HG03520 (cell line): ENCODE data around the gene SEMA4D.
"Not testable (repeated sequence)": the region's sequence is repeated elsewhere in the genome, so short reads cannot be mapped to it uniquely, and the experiment has no call there.

Experiments used
- ATAC-seq: cut with Tn5 transposase; IDR thresholded peaks from one replicate; pipeline ENCODE4 v1.9.1; 2021; ENCODE audit warnings: mild to moderate bottlenecking, moderate library complexity; ENCODE audit not compliant: unreplicated experiment

SEMA4D gene

DNA sequence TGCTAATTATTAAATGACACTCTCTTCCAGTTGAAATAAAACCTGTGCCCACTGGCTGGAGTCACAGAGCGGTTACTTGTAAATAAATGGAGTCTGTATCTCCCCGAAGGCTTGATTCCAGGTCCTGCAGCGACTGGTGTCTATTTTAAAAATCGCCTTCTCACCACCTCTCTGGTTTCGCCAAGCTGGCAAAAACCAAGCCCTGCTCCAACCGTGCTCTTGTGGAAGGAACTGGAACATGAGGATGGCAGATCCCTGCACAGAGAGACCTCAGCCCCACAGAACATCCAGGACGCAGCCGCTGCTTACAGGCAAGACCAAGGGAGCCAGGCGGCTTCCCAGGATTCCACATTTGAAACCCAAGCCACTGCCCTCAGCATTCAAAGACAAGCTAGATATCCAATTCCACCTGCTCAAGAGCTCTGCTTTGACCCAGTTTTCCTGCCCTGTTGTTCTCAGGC lies 15.0 kb downstream of the SEMA4D start:
- no peak for ATAC-seq

DNA sequence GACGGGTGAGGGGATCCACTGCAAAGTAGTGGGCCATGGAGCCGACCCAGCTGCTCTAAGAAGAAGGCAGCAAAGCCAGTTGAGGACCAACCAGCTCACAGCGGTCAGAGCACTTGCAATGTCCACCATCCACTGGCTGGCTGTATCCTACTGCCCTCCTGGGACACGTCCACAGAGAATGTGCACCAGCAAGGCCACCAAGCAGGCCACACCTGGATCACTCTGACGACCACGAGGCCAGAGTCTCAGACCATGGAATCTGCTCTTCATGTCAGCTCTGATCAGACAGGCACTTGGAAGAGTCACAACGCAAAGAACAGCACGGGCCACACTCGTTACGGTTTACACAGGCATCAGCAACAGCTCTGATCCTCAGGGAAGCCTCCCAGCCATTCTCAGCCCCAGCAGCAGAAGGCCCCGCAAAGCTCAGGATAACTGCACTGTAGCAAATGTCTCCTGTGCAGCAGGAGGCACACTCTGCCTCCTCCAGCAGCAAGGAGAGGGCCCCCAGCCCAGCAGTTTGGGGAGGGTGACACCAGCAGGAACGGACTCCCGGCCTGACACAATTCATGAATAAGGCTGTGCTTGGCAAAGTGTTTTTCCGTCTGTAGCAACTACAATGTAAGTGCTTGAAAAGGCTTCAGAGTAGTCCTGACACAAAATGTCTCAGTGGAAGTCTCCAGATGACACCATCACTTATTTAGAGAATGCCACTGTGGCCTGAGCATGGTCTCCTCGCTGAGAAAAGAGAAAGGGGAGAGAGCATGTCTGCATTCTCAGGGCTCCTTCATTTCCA lies 15.7 kb downstream of the SEMA4D start:
- no peak for ATAC-seq

DNA sequence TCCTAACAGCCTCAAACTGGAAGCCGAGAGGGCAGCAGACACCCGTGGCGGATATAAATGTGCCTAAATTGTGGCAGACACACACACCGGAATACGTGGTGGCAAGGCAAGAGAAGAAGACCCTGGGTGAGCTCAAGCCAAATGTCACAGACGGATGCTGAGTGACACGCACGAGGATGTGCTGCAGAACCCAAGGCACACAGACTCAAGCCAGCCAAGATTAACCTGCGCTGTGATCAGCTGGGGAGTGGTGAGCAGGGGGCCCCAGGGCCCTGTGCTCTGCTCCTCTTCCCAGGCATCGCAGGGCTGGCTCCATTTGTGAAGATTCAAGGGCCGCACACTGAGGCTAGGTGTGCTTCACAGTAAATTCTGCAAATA lies 16.4 kb downstream of the SEMA4D start:
- no peak for ATAC-seq

DNA sequence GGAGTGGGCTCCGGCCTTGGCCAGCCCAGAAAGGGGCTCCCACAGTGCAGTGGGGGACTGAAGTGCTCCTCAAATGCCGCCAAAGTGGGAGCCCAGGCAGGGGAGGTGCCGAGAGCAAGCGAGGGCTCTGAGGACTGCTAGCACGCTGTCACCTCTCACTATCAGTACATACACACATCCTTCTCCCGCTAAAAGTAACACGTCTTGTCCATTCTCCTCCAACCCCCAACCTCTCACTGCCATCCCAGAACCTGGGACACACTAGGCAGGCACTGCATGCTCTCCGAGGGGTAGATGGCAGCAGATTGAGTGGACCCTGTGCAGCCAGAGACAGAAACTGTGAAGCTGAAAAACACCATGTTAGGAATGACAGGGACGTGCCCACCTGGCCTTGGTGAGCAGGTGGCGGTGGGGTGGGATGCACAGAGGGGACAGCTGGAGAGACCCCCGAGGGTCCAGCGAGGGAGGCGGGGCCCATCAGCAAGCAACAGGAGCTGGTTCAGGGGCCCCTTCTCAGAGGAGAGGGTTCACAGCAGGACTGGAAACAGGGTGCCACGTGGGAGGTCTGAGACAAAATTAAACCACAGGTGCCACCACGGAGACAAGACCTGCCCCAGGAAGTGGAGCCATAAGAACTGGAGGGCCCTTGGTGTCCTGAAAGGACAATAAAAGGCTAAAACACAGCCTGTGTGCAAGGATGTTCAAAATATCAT lies 16.9 kb downstream of the SEMA4D start:
- ATAC-seq: no peak

DNA sequence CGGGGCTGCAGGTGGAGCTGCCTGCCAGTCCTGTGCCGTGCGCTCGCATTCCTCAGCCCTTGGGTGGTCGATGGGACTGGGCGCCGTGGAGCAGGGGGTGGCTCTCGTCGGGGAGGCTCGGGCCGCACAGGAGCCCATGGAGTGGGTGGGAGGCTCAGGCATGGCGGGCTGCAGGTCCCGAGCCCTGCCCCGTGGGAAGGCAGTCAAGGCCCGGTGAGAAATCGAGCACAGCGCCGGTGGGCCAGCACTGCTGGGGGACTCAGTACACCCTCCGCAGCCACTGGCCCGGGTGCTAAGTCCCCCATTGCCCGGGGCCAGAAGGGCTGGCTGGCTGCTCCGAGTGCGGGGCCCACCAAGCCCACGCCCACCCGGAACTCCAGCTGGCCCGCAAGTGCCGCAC lies 17.5 kb downstream of the SEMA4D start:
- not testable (repeated sequence) for ATAC-seq

DNA sequence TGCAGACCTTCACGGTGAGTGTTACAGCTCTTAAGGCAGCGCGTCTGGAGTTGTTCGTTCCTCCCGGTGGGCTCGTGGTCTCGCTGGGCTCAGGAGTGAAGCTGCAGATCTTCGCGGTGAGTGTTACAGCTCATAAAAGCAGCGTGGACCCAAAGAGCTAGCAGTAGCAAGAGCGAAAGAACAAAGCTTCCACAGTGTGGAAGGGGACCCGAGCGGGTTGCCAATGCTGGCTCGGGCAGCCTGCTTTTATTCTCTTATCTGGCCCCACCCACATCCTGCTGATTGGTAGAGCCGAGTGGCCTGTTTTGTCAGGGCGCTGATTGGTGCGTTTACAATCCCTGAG lies 18.3 kb downstream of the SEMA4D start:
- ATAC-seq: not testable (repeated sequence)

DNA sequence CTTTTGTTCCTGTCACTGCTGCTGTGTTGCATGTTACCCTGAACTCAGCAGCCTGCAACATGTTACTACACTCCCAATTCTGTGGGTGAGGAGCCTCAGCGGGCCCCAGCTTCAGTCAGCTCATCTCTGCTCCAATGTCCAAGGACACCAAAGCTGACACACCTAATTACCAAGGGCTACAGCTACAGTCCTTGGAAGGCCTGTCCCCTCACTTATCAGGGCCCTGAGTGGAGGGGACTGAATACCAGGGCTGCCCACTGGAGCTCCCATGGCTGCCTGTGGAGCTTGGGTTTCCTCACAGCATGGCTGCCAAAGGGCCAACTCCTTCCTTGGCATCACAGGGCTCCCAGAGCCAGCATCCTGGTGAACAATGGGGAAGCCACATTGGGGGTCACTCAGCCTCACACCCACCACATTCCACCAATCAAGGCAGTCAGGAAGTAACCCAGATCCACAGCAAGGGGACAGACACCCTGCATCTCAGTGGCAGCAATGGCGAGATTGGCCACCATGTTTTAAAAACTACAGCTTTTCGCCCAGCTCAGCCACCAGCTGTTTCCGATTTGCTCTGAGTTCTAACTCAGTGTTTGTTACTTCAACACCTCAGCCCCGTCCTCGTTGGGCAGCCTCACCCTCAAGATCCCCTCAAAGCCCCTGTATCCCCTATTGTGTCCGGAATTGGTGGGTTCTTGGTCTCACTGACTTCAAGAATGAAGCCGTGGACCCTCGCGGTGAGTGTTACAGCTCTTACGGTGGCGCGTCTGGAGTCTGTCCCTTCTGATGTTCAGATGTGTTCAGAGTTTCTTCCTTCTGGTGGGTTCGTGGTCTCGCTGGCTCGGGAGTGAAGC lies 18.9 kb downstream of the SEMA4D start:
- no peak for ATAC-seq

DNA sequence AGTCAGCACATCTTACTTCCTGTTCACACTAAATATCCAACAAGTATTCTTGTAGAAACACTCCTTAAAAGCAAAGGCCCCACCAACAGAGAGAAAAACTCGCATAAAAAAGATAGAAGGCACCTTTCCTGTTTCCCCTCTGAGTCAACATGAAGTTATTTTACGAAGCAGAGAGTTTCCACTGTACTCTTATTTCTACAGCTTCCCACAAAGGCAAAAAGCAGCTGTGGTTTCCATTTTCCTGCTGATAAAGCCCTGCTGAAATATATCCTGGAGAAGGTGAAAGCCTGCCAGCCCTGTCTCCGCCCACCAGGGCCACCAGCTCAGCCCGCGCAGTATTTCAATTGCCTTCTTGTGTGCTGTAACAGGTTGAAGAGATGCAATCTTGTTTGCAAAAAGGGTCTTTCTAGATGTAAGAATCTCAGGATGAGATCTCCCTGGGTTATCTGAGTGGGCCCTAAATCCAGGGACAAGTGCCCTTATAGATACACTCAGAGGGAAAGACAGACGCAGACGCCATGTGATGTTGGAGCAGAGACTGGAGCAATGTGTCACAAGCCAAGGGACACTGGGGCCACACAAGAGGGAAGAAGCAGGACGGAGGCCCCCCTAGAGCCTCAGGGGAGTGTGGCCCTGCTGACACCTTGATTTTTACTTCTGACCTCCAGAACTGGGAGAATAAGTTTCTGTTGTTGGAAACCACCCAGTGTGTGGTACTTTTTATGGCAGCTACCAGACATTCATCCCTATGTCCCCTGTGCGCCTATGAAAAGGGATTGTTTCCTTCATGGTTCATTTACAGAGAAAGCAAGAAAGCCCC lies 19.9 kb downstream of the SEMA4D start:
- no peak for ATAC-seq

DNA sequence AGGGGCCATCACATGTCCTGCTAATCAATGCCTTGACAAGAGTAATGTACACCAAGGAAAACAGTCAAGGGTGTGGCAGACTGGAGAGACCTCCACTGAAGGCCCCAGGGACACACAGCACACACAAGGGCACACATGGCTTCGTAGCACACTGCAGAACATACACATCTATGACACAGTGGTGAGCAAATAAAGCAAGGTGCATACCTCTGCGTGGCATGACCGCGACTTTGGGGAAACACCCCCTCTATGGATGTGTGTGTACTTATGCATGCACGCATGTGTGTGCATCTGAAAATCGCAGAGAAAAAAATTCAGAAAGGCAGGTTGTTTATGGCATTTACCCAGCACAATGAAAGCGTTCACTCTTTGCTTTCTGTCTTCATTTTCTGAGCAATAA lies 20.5 kb downstream of the SEMA4D start:
- no peak for ATAC-seq

DNA sequence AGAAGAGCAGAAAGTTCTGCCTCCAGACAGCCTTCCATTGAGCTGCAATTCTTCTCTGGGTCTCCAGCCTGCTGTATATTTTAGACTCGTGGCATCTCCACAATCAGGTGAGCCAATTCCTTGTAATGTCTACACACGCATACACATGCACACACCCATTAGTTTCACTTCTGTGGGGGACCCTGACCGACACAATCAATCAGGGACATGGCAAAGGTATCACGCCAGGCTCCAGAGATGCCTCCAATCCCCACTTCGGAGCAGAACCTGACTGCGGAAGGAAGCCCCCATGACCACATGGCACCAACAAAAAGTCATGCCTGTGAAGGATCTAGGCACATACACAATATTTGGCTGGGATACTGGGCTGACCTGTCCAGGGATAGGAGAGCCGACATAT lies 21.4 kb downstream of the SEMA4D start:
- ATAC-seq: no peak

DNA sequence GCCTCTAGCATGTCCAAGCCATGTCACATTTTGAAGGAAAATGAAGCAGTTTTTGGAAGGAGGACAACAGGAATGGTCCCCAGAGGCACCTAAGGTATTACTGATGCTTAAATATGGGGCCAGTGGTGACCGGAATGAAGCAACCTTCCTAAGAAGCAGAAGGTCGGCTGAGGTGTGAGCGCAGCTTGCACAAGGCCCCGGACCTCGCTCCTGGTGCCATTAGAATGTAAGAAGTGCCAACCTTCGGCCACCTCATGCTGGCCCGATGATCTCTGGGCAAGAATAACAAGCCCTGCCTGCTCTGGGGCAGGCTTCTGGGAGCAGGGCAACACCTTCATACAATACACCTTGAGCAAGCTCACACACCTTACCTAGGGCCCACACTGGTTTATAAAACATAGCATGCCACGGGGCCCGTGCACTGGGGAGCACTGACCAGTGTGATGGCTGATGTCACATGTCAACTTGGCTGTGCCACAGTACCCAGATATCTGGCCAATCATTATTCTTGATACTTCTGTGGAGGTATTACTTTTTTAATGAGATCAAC lies 21.9 kb downstream of the SEMA4D start:
- no peak for ATAC-seq

DNA sequence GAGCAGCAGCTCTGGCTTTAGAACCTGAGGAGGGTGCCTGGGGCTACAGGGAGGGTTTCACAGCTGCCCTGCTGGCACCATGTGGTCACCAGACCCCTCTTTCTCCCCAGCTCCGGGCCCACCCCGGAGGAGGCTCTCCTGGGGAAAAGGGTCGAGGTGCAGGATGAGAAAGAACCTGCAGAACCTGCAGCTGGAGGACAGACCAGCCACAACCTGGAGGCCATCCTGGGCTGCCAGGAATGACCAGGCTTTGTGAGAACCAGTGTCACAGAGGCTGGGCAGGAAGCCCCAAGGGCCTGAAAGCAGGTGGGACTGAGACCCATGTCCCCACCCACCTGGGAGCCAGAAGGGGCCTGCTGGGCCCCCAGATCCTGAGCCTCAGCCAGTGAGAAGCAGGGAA lies 23.0 kb downstream of the SEMA4D start:
- no peak for ATAC-seq

DNA sequence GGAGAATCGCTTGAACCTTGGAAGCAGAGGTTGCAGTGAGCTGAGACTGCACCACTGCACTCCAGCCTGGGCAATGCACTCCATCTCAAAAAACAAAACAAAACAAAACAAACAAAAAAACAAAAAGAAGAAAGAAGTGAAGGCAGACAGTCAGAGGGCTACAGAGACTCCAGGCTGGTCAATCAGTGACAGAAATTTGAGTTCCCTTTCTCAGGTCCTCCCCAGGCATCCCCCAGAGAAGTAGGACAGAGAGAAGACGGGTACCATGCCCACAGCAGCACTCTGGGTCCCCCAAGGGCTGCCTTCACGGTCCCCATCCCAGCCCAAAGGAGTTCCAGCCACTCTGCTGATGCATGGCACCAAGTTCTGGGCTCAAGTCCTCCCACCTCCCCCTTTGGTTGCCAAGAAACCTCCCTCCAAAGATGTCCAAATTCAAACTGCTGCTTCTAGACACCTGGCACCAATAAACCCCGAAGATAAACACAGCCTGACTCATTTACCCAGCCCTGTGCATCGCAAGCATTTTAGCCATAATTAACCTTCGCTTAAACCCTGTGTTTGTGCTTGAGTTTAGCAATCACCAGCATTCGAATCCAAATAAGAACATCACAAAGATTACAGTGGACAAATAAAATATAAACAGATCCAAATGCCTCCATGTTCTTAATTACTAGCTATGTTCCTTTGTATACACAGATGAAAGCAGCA lies 24.0 kb downstream of the SEMA4D start:
- no peak for ATAC-seq

DNA sequence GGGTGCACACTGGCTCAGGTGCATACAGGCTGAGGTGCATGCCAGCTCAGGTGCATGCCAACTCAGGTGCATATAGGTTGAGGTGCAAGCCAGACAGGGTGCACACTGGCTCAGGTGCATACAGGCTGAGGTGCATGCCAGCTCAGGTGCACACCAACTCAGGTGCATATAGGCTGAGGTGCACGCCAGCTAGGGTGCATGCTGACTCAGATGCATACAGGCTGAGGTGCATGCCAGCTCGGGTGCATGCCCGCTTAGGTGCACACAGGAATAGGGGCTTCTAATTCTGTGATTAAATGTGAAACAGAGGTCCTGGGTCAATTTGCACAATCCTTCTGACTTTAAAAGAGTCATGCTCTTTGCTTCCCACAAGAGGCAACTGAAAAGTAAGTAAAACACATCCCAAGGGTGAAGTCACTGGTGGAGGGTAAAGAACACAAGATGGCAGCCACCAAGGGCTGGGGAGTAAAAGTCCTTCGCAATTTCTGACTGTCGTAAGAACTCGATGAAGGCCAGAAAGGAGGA lies 26.1 kb downstream of the SEMA4D start:
- ATAC-seq: not testable (repeated sequence)

DNA sequence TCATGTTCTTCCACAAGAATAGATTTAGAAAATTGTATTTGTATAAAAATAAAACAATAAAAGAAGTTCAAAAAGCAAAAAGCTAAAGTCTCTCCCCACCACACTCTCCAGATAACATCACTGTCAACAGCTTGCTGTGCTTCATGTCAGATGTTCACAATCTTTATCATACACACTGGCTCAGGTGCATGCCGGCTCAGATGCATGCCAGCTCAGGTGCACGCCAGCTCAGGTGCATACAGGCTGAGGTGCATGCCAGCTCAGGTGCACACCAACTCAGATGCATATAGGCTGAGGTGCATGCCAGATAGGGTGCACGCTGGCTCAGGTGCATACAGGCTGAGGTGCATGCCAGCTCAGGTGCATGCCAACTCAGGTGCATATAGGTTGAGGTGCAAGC lies 26.5 kb downstream of the SEMA4D start:
- no peak for ATAC-seq

DNA sequence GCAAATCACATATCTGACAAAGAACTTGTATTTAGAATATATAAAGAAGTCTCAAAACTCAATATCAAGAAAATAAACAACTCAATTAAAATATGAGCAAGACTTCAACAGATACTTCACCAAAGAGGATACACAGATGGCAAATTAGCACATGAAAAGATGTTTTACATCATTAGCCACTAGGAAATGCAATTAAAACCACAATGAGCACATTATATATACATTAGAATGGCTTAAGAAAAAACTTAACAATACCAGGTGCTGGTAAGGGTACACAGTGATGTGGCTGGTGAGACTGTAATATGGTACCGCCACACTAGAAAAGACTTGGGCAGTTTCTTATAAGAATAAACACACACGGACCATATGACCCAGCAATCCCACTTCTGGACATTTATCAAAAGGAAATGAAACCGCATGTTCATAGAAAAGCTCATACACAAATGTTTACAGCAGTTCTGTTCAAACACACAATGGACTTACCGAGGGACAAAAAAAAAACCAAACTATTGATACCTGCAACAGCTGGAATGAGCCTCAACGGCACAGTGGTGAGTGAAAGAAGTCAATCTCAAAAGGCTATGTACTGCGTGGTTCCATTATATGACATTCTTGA lies 27.6 kb downstream of the SEMA4D start:
- no peak for ATAC-seq

DNA sequence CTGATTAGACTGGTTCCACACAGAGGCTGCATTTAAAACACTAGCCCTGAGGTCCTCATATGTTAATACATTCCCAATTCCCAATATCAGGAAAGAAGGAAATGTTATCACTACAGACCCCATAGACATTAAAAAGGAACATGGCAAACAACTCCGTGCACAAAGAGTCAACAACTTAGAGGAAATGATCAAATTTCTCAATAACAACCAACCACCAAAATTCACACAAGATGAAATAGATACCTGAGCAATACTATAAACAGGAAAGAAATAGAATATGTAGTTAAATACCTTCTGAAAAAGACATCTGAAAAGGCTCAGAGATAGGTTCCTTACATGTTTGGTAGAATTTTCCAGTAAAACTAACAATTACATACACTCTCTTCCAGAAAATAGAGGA lies 28.9 kb downstream of the SEMA4D start:
- no peak for ATAC-seq

DNA sequence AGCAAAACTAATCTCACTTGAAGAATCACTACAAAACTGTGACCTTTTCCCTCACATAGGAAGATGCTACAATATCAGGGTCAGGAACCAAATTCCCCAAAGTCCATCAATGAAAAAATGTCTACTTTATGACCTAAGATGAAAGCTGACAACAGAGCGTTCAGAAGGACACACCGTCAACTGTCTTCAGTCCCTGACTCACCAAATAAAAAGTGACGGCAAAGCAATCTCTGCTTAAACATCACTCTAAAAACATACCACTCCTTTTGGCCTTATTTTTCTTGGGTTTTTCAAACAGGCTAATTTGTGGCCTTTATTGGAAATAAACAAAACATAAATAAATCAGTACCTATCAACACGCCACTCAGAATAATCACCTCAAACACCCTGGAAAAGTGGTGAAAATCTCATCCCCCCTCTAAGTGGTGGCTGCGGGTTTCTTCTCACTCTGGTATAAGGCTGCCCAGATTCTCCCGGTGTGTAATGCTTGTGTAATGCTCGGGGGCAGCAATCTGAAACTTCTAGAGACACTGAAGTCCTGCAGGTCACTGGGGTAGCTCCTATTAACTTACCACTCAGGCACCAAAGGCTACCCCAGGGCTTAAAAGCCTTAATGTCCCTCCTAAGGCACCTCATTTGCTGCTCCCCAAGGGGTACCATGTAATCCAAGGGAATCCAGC lies 29.5 kb downstream of the SEMA4D start:
- ATAC-seq: no peak

DNA sequence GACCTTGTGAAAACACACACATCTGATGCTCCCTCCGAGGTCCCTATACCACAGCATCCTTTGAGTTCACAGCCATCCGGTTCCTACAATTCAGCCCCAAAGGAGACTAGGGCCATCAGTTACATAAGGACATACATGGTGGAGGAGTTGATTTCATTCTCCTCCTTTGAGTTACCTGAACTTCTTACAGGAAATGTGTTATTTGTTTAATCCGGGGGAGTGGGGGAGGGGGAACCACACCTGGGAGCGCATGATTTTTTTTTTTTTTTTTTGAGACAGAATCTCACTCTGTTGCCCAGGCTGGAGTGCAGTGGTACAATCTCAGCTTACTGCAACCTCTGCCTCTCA lies 30.7 kb downstream of the SEMA4D start:
- ATAC-seq: peak; percentile 11
